ENCODE results near the gene STUM.

- no peak for TF ChIP-seq POLR2AphosphoS5 (IDR thresholded peaks at IDR 0.05; ENCODE audit: low read depth, low read length)
- TF ChIP-seq POLR2A (IDR thresholded peaks at IDR 0.05; ENCODE audit: low read depth, low read length) = no peak
- TF ChIP-seq SPI1 (IDR thresholded peaks at IDR 0.05; ENCODE audit: low read depth, low read length) = no peak
- no peak for TF ChIP-seq TAF1 (IDR thresholded peaks at IDR 0.05; ENCODE audit: low read depth, low read length)
Measured at GRCh38 chr1:226551299-226551698, 2.7 kb downstream of the STUM start.

All from GM12891 (cell line).